HG03378 (cell line): ENCODE data around the gene GRXCR1.

Experiments
- ATAC-seq: cut with Tn5 transposase; IDR thresholded peaks from one replicate; pipeline ENCODE4 v1.9.1; 2021; ENCODE audit warnings: mild to moderate bottlenecking, moderate library complexity; ENCODE audit not compliant: unreplicated experiment

The GRXCR1 gene

DNA sequence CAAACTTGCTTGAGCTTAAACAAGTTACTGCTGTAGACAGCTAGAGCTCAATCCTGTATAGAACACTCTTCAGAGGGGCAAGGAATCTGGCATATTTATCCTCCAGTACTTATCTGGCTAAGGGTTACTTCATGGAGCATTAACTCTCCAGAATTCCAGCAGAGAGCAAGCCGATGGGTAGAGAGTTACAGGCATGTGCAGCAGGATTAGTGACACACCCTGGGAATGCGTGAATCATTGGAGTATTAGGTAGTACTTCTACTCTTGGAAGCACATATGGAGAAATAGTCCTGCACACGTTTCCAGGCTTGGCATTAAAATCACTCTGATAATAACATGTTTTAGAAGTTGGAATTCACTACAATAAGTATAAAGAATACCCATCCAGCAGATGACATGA, 35.4 kb downstream of the GRXCR1 start:
- ATAC-seq = no peak

DNA sequence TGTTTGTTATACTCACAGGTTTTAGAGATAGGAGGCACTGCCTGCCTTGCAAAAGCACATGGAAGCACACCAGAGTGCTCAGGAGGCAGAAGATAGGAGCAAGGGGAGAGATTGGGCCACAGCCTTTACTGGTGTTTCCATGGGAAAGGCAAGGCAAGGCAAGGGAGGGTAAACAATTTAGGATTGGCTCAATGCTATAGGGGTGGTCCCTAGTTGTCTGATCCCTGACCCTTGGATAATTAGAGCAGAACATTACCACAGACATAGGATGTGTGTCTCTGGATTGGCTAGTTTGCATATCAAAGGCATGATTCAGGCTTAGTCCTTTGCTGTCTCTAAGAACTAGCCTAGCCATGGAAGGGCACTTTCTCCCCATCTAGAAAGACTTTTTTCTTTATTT, 36.1 kb downstream of the GRXCR1 start:
- no peak for ATAC-seq

DNA sequence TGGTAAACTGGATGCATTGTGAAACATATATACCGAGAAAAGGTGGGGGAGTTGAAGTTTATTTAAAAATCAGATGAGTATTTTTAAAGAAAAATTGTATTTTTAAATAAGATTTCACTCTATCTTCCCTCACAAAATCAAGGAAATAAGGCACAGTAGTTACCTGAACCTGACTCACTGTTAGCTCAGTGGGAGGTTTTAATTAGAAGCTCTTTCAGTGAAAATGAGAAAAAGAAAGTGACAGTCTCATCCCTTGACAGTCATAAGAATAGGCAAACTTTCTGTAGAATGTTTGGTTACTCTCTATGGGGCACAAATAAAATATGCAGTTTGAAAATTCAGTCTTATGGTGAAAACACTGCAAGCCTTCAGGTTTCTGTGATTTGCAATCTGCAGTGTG, 49.7 kb downstream of the GRXCR1 start:
- no peak for ATAC-seq

DNA sequence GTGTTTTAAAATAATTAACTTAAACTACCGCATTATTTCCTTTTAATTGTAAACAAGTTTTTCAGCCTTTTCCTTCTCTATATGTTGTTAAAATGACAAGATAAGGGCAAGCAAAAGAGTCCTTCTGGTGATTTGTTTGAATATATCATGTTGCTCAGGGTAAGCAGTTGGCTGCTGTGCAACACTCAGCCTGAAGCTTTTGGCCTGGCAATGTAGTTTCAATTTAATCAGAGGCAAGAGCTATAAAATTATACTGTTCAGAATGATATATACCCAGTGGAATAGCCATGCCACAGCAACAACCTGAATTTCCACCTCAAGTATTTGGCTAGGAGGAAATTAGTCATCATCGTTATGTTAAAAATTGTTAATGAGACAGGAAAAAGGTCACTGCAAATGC, 53.4 kb downstream of the GRXCR1 start:
- no peak for ATAC-seq

DNA sequence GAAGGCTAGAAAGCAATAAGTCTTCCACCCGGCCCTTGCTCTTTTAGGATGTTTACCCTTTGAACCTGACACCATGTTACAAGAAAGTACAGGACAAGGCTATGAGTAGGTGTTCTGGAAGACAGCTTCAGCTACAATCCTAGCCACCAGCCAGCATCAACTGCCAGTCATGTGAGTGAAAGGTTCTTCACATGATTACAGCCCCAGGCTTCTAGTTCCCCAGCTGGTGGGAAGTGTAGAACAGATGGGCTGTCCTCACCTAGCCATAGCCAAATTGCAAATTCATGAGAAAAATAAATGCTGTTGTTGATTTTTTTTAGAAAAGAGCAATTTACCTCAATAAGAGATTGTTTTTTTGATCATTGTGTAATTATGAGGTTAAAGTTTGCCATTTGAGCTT, 60.8 kb downstream of the GRXCR1 start:
- no peak for ATAC-seq

DNA sequence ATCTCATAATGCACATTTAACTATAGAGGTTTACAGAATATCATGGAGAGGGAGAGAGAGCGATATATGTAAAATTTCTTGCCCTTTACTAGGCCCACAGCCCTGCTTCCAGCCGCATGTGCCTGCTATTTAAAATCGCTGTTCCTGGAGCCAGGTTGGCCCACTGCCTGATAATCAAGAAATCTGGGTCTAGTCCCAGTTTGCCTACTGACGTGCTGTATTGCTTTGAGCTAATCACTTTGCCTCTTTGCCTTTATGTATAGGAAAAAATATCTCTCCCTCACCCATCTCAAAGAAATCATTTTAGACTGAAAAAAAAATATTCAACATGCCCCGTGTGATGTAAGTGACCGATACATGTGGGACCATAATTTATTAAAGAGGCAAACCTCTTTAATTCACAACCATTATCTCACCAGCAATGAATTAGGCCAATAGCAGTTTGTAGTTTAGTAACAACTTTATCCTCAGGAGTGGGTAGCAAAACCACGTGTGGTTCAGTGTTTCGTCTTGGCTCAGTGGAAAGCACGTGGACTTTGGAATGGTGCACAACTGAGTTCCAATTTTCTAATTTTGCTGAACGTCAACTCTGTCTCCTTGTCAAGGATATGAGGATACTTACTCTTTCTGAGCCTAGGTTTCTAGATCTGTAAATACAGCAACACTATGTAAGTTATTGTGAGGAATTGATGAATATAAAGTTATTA, 62.6 kb downstream of the GRXCR1 start:
- ATAC-seq = no peak

DNA sequence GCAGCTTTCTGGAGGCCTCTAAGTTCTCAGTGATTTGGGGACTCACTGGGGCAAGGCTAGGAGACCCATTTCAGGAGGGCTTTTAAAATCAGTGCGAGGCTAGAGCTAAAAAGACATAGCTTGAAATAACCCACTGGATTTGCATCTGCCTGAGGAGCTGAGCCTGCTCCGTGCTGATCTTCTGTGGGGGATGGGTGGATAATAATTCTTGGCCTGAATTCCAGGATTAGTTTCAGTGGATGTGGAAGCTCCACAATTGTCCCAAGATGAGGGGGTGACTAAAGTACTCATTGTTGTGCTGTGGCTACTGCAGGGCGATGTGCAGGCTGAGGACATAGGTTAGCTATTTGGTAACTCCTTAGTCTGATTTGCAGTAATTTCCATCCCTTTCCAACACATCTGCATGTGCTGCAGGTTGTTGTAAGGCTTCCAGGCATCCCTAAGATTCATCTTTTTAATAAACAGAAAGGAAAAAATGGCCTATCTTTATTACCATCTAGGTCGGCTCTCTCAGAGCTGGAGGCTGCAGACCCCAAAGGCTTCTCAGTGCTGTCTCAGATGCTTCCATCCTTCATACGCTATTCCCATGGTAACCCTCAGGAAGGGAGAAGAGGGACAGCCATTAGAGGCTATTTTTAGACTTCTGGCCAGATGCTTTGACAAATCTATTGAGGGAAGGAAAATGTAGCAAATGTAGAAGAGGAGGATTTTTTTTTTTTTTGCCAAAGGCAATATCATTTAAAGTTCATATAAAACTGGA, 63.4 kb downstream of the GRXCR1 start:
- ATAC-seq = no peak

DNA sequence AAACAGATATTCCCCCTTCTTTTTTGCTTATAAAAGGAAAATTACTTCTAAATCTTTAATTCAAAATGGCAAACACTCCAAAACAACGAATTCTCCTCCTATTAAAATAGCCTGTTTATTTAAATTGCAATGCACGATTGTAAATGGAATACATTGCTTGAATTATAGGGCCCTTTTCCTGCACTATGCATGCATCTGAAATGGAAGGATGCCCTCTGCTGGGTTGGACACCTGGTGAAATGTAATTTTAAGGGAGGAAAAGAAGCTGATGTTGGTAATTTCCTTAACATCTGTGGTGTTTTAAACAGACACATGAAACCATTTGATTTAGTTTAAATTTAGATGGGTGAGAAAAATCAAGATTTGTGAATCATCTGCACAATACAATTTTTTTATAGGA, 72.8 kb downstream of the GRXCR1 start:
- no peak for ATAC-seq

DNA sequence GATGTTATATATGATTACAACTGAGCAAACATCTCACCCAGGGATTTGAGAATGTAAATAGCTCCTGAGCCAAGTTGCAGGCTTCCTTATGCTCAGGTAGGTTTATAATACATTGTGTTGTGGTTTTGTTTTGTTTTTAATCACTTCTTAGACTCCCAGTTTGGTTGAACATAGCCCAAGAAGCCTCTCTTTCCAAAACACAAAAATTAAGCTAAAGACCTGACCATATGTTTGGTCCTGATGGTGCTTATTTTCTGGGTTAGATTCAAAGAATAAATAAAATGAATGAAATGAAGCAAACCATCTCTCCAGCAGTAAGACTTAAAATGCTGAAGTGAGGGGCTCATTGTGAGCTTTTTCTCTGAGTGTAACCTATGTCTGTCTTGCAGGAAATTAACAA, 93.5 kb downstream of the GRXCR1 start:
- ATAC-seq = no peak

DNA sequence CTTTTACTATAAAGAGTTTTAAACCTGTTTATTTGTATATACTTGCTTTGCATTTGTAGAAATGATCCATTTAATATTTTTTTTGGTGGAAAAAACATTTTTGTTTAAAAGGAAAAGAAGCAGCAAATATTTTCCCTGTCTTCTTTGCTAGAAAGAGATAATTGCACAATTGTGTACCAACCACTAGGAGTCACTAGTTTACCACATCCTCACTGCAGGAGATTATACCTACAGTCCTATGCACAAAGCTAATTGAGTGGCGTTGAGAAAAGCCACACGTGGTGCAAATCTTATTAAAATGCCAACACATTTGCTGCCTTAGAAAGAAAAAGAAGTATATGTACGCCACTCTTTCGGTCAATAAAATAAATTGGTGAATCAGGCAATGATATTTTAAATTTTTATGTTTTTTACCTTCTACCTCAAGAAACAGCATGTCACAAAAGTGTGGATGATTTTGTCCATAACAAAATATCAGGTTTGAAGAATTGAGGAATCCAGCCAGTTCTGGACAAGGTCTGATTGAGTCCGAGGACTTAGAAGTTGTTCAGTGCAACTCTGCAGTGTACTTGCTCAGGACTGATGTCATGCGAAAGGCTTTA, 102.9 kb downstream of the GRXCR1 start:
- ATAC-seq = peak; percentile 88

DNA sequence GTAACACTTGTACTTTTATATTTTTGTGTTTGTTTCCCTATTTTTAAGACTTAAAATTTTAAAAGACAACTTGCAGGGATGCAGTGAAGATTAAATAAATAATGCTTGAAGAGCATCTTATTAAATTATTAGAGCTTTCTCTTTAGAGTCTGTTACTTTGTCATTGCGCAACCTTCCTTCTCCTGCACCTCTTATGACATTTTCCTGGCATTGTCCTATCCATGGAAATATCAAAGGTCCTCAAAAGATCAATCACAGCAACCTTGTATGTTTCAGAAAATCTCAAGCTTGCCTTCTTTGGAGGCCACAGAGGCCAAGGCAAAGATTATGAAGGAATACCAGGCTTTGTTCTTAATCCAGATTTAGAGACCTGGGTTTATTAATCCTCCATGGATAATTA, 116.3 kb downstream of the GRXCR1 start:
- ATAC-seq = no peak

DNA sequence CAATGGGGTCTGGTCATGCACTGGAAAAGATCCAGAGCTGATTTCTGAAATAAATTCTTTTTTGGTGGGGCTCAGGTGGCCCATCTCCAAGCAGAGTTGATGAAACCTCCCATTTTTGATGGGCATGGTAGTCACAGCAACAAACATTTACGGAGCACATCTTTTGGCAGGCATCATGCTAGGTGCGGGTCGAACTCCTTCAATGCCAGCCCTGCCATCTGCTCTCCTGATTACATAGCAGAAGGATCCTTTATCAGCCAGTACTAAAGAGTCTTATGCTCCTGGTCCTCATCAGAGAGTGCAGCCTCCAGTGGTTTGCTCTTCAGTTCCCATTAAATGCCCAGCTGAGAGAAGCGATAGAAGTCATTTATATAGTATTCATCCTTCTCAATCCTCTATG, 121.7 kb downstream of the GRXCR1 start:
- no peak for ATAC-seq

DNA sequence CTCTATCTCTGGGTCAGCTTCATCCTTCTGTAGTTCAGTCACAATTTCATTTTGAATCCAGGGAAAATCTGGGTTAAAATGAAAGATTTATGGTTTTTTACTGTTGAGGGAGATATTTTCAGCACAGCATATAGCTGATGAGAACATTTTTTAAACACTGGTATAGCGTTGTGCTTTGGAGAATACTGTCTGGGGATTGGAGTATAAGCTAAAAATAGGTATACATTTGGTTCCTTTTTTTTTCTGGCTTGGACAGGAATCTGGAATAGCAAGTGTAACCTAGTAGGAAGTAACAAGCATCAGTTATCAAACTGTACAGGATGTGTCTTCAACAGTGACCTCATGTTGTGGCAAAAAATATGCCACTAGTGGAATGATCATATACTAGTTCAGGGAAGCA, 149.1 kb downstream of the GRXCR1 start:
- no peak for ATAC-seq

DNA sequence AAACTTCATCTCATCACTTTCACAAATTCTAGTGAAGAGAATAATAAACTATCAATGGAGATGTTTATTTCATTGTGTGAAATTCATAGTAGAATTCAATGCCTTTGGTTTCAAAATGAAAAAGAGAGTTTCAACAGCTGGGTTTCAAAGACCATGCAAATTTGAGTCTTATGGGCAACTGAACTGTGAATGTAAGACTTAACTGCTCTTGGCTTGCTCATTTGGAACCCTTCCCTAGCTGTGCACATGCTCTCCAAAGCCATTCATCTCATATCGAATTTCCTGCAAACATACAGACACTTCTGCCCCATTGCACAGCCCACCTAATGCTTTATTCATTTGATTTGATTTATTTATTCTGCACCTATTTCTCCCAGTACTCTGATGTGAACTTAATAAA, 154.5 kb downstream of the GRXCR1 start:
- no peak for ATAC-seq

DNA sequence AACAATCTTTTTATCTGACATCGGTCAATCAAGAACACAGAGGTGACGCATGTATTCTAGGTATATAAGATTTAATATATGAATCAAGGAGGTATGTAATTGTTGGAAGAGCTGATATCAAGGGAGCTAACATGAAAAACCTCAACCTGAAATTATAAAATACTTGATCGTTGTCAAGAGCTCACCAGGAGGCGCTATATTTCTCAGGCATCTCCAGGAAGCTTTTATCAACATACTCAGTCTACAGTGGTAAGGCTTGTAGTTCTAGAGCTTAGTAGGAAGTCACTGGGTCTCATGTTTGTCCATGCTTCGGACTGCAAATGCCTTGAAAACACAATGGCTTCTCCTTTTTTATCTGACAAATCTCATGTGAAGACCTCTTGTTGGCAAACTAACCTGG, 156.1 kb downstream of the GRXCR1 start:
- ATAC-seq = no peak

DNA sequence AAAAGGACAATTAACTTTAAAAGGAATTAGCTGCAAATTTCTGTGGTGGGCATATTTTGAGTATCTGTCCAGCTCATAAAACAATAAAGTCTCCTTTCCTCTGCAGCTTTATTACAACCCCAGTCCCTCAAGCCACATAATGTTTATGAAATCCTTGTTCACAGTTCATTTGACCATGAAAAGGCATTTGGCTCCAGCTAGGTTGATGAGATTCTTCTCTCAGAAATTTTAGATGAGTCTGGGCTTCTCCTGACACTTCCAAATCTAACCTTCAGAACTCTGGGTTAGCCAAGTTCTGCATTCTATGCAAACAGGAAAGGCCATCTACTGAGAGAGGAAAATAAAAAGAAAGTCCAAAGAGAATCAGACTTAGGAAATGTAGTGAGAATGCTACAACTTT, 156.8 kb downstream of the GRXCR1 start:
- no peak for ATAC-seq

DNA sequence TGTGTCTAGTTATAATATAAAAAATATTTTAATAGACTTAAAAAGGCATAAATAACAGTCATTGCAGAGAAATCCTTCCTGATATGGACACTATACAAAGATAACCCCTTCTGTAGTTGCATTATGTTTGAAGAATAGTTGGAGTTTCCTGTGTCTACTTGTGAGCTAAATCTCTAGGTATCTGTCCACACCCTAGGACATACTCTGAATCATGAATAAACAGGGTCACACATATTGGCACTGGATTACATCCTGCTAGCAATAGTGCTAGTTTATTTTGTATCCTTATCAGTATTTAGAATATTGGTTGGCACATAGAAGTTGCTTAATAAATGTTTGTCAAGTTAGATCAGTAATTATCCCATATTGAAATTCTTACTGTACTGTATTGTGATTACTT, 173.9 kb downstream of the GRXCR1 start:
- ATAC-seq = no peak

DNA sequence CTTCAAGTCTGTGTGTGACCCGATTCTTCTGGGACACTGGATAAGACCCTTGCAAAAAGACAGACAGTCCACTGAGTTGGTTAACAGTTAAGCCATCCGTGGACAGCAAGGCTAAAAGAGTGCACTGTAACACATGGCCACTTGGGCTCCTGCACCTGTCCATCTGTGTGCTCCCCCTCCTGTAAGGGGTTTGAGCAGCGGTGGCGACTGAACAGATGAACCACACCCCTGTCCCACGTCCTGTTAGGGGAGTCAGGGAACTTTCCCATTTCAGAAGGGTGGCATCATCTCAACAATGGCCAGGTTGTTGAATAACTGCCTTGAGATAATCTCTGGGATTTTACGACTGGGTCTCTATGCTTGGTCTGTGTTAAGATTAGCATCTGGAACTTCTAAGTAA, 178.6 kb downstream of the GRXCR1 start:
- ATAC-seq = no peak
